ENCODE measurements around the gene MARCHF3.
A peak's percentile ranks its signal among the peaks of the same experiment; 100 is the strongest.
"Not testable (repeated sequence)": the region's sequence is repeated elsewhere in the genome, so short reads cannot be mapped to it uniquely, and the experiment has no call there.

Gene MARCHF3

GRCh38 chr5:126866851-126867636, 163.3 kb downstream of the MARCHF3 start:
- peak; percentile 13 for DNase-seq

- no peak for DNase-seq
These were observed 165.1 kb downstream of the MARCHF3 start for GRCh38 chr5:126865299-126865698.

- no peak for DNase-seq
These were observed 166.2 kb downstream of the MARCHF3 start for GRCh38 chr5:126864042-126864688.

- no peak for DNase-seq
These were observed 167.0 kb downstream of the MARCHF3 start for GRCh38 chr5:126863402-126863801.

- DNase-seq, result no peak
These were observed 171.9 kb downstream of the MARCHF3 start for GRCh38 chr5:126858441-126858840.

GRCh38 chr5:126857472-126858410, 172.6 kb downstream of the MARCHF3 start:
- DNase-seq, result no peak

GRCh38 chr5:126855266-126855665, 175.1 kb downstream of the MARCHF3 start:
- no peak for DNase-seq

- DNase-seq, result no peak
These were observed 175.7 kb downstream of the MARCHF3 start for GRCh38 chr5:126854526-126855110.

- not testable (repeated sequence) for DNase-seq
These were observed 176.6 kb downstream of the MARCHF3 start for GRCh38 chr5:126853541-126854307.

- DNase-seq, result no peak
These were observed 177.5 kb downstream of the MARCHF3 start for GRCh38 chr5:126852841-126853271.

- DNase-seq, result no peak
These were observed 178.2 kb downstream of the MARCHF3 start for GRCh38 chr5:126852091-126852571.

- no peak for DNase-seq
These were observed 178.8 kb downstream of the MARCHF3 start for GRCh38 chr5:126851501-126852011.

GRCh38 chr5:126849101-126849678, 181.2 kb downstream of the MARCHF3 start:
- DNase-seq, result peak; percentile 17

GRCh38 chr5:126848253-126848652, 182.1 kb downstream of the MARCHF3 start:
- DNase-seq, result no peak

- DNase-seq, result no peak
These were observed 182.5 kb downstream of the MARCHF3 start for GRCh38 chr5:126847826-126848251.

- DNase-seq, result no peak
These were observed 182.9 kb downstream of the MARCHF3 start for GRCh38 chr5:126847456-126847820.

- DNase-seq, result peak; percentile 14
These were observed 183.5 kb downstream of the MARCHF3 start for GRCh38 chr5:126846744-126847455.

GRCh38 chr5:126846344-126846743, 184.0 kb downstream of the MARCHF3 start:
- DNase-seq, result no peak

- DNase-seq, result peak; percentile 59
These were observed 184.8 kb downstream of the MARCHF3 start for GRCh38 chr5:126845470-126846070.

- not testable (repeated sequence) for DNase-seq
These were observed 187.0 kb downstream of the MARCHF3 start for GRCh38 chr5:126843375-126843774.
